HG03159 (cell line): ENCODE data around the gene ABHD2.
A peak's percentile ranks its signal among the peaks of the same experiment; 100 is the strongest.

Source experiments
- ATAC-seq: cut with Tn5 transposase; IDR thresholded peaks from one replicate; pipeline ENCODE4 v1.9.1; 2021; ENCODE audit warnings: mild to moderate bottlenecking, moderate library complexity; ENCODE audit not compliant: unreplicated experiment

Gene ABHD2

GRCh38 chr15:89161666-89162065 is 73.4 kb downstream of the ABHD2 start:
- no peak for ATAC-seq

DNA sequence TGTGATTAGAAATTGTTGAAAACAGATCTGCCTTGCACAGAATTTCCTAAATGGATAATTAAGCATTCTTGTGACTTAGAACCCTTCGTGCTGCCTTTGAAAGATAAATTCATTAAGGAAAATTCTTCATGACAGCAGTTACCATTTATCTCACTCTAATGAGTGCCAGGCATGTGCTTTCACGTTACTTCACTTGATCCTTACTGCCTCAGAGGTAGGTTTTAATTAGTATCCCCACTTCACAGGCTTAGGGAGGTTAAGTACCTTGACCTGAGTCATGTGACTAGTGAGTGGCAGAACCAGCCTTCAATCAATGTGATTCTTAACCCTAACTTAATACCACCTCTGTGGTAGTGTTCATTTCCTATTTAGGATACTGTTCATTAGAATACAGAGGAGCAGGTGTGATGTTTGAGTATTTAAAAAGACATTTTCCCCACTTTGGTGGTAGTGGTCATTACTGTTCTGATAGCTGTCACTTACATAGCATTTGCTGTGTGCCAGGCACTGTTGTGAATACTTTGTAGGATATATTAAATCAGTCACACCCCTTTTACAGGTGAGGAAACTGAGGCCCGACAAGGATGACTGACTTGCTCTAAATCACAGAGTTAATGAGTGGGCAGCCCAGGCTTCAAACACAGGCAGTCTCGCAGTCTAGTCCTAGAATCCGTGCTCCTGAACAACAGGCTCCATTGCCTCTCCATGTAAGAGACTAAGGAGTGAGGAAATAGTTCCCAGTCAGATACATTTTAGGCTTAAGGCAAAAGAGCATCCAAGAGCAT is 75.2 kb downstream of the ABHD2 start:
- no peak for ATAC-seq

- ATAC-seq = no peak
Observed at GRCh38 chr15:89164712-89165211, 76.5 kb downstream of the ABHD2 start.

- ATAC-seq = no peak
Observed at GRCh38 chr15:89165677-89166076, 77.4 kb downstream of the ABHD2 start.

GRCh38 chr15:89167267-89168176 is 79.3 kb downstream of the ABHD2 start:
- peak; percentile 74 for ATAC-seq

- no peak for ATAC-seq
Observed at GRCh38 chr15:89168316-89168833, 80.1 kb downstream of the ABHD2 start.

DNA sequence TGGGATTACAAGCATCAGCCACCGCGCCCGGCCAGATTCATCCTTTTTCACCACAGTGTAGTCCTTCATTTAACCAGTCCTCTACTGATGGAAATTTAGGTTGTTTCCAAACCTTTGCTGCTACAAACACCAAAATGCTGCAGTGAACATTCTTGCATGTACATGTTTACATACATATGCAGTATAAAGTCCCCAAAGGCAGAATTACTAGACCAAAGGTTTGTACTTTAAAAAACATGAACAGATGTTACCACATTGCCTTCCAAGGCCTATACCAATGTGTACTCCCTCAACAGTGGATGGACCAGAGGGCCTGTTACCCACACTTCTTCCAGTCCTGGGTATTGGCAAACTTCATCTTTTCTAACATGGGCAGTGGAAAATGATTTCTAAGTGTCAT is 82.1 kb downstream of the ABHD2 start:
- no peak for ATAC-seq

GRCh38 chr15:89171136-89172072 is 83.1 kb downstream of the ABHD2 start:
- ATAC-seq = no peak

DNA sequence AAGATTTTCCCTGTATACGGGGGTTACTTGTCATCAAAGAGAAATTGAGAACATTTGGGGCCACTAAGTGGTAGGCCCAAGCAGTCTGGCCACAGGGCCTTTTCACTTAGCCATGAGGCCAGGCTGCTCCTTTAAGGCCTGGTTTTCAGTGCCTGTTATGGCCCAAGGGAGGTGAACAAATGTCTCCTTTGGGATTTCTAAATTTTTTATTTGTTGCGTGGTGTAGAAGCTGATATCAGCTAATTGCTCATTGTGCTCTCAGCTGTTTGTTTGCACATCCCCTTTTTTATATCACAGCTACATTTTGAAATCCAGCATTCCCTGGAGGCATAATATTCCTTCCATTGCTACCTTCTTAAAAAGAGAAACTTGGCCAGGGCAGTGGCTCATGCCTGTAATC is 84.7 kb downstream of the ABHD2 start:
- no peak for ATAC-seq

DNA sequence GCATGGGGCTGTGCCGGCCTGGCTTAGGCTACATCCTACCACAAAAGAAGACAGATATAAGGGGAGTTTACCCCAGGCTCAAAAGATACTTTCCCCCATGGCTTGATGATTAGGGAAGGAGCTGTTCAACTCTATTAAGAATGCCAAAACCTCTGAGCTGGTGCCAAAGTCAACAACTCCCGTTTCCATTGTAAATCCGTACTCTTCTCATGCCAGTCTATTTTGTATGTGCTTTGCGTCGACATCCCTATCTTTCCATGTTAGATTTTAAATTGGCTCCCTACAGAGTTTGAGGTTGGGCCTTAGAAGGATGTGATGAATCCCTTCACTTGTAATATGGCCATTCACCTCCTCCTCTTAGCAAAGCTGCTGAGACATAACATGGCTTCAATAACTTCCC is 86.2 kb downstream of the ABHD2 start:
- no peak for ATAC-seq

DNA sequence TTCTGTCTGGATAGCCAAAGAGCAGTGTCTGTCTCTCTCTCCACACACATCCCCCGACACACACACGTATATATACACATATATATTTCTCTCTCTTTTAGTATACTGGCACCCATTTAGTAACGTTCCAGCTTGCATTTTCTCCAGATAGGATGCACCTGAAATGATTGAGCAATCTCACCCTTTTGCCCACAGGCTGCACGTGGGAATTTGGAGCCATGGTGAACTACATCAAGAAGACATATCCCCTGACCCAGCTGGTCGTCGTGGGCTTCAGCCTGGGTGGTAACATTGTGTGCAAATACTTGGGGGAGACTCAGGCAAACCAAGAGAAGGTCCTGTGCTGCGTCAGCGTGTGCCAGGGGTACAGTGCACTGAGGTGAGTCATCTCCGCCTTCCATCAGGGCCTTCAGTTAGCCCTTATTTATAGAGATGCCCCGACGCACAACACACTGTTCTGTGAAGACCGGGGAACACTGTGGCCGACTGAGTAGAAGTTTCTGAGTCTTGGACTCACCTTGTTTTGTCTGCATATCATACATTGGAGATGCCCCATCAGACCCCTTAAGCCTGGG is 87.4 kb downstream of the ABHD2 start:
- ATAC-seq = no peak

- ATAC-seq = no peak
Observed at GRCh38 chr15:89177116-89177515, 88.9 kb downstream of the ABHD2 start.

- no peak for ATAC-seq
Observed at GRCh38 chr15:89177633-89178306, 89.5 kb downstream of the ABHD2 start.

DNA sequence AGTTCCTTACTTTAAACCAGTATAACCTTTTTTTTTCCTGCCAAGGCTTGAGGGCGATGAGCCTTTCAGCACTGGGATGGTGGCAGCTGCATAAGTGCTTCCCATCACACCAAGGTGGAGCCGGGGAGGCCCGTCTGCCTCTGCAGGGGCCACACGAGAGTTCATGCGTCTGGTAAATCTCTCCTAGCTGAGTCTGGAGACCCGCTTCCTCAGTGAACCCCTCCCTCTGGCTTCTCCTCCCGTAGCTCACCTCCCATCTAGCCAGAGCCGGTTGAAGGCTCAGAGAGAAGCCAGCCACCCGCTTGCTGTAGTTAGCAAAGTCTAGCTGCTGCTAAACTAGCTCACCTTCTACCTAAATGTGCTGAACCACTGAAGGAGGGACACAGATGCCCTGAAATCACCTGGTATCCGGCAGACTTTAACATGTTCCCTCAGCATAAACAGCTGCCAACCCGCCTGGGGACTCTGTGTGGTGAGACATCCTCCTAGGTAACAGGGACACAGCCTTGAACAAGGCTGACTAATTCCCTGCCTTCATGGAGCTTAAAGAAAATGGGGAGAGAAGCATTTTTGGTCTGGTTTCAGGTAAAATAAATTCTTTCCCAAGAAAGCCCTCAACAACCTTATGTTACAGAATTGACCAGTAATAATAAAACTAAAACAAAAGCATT is 90.2 kb downstream of the ABHD2 start:
- ATAC-seq = no peak

DNA sequence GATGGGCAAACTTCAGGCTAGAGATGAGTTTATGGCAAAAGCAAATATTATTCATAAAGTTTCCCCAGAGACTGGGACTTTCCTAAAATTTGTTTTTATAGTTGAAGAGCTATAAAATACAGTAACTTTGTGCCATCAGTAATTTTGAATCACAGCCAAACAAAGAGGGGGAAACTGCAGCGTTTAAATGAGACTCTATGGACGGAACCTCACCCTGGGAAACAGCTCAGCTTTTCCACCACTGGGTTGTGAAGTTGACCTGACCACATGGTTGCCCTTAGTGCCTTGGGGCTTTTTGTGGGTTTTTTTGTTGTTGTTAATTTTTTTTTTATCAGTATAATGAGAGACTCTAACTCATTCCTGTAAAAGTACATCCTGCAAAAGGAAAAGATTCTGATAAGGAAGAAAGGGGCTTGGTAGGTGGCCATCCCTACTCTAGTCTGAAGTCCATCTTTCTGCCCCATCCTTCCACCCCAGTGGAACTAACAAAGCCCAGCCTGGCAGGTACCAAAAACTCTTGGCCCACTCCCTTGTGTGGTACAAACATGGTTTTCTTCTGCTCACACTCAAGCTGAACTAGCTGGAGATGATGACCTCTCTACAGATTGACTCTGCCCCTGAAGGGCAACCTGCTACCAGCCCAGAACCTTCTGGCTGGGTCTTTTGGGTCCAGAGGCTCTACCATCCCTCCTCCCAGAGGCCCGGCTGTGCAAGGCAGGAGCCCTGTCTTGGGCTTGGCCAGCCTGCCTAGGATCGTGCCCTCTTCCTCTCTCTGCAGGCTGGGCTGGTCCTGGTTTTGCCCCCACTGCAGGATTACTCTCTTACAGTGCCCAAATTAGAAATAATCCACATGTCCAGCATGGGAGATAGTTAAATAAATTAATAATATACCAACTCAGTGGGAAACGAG is 92.0 kb downstream of the ABHD2 start:
- ATAC-seq = no peak

- ATAC-seq = no peak
Observed at GRCh38 chr15:89184357-89184756, 96.1 kb downstream of the ABHD2 start.

DNA sequence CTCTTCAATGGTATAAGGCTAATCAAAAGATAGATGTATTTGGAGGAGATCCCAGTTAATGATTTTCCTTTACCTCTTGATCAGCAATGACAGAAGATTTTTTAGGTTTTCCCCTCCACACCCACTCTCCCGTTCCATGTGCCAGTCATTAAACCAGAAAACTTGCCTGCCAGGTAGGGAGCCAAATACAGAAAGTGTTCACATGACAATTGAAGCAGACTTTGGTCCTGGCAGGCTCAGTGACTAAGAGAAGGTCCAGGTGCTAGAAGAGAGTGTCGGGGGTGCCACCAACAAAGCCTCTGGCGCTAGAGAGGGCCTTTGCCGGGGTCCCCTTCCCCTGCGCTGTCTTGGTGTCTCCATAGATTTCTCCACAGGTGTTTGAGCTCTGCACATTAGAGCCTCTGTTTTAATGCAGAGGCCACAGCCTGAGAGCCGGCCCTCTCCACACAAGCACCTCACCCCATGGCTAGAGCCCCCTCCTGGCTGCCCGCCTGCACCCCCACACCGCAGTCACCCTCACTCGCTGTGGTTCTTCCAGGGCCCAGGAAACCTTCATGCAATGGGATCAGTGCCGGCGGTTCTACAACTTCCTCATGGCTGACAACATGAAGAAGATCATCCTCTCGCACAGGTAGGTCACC is 96.8 kb downstream of the ABHD2 start:
- no peak for ATAC-seq

- no peak for ATAC-seq
Observed at GRCh38 chr15:89186803-89187202, 98.5 kb downstream of the ABHD2 start.
